Endodermal cell (in vitro differentiated cells): ENCODE measurements around the gene AOPEP. TPM values are rescaled to one million over a fixed set of nuclear protein-coding genes. Genes with fewer than 3 reads are reported as not detected.

Source experiments
- DNase-seq: peaks from one replicate; pipeline ENCODE4 v3.0.0-alpha.2; 2017
- H3K27ac ChIP-seq: 2 replicates; pipeline ENCODE4 v1.5.1; 2013; ENCODE audit warnings: mild to moderate bottlenecking, low read depth, low read length, moderate library complexity
- H3K27me3 ChIP-seq: 2 replicates; pipeline ENCODE4 v1.6.1; 2013; ENCODE audit warnings: mild to moderate bottlenecking, low read length, moderate library complexity; ENCODE audit not compliant: insufficient read depth, control insufficient read depth, poor library complexity, severe bottlenecking
- H3K36me3 ChIP-seq: 2 replicates; pipeline ENCODE4 v1.7.0; 2013; ENCODE audit warnings: mild to moderate bottlenecking, low read length, moderate library complexity; ENCODE audit not compliant: control insufficient read depth, insufficient read depth
- H3K4me1 ChIP-seq: one replicate; pipeline ENCODE4 v1.7.0; 2013; ENCODE audit warnings: low read length; ENCODE audit not compliant: control insufficient read depth, insufficient read depth
- H3K4me3 ChIP-seq: 2 replicates; pipeline ENCODE4 v1.5.1; 2013; ENCODE audit warnings: mild to moderate bottlenecking, low read length, moderate library complexity
- H3K9ac ChIP-seq: 2 replicates; pipeline ENCODE4 v1.6.1; 2013; ENCODE audit warnings: mild to moderate bottlenecking, low read length, moderate library complexity; ENCODE audit not compliant: poor library complexity, severe bottlenecking; ENCODE audit errors: extremely low read depth
- H3K9me3 ChIP-seq: 2 replicates; pipeline ENCODE4 v1.6.1; 2013; ENCODE audit warnings: mild to moderate bottlenecking, low read length, moderate library complexity; ENCODE audit not compliant: control insufficient read depth
- H3K27ac Mint-ChIP-seq: 2 replicates; pipeline ENCODE4 v1.8.0; 2020; ENCODE audit warnings: mixed read lengths
- H3K27me3 Mint-ChIP-seq: 2 replicates; pipeline ENCODE4 v1.8.0; 2021; ENCODE audit warnings: mild to moderate bottlenecking, mixed read lengths; ENCODE audit not compliant: insufficient read depth
- H3K36me3 Mint-ChIP-seq: 2 replicates; pipeline ENCODE4 v1.8.0; 2020; ENCODE audit warnings: low read depth, mixed read lengths
- H3K4me1 Mint-ChIP-seq: 2 replicates; pipeline ENCODE4 v1.8.0; 2020; ENCODE audit warnings: mixed read lengths
- H3K4me3 Mint-ChIP-seq: 2 replicates; pipeline ENCODE4 v1.8.0; 2020; ENCODE audit warnings: mild to moderate bottlenecking, moderate library complexity, mixed read lengths
- H3K9me3 Mint-ChIP-seq: 2 replicates; pipeline ENCODE4 v1.8.0; 2020; ENCODE audit warnings: mild to moderate bottlenecking, mixed read lengths
- WGBS, 2 experiments: methylation state at CpG; one replicate each; pipeline versions ENCODE4 v1.1.5 to v1.1.7; 2013; ENCODE audit warnings: missing lambda C conversion rate in 2 of 2, mixed read lengths in 1 of 2; ENCODE audit not compliant: insufficient coverage in 1 of 2, insufficient read length in 1 of 2; 5-methylcytosine and 5-hydroxymethylcytosine counted together
- total RNA-seq, 2 donors: library from RNA; stranded (reverse); fragmentation: NEBNext Ultra II Directional in 1 of 2; extraction: Animal tissue kit (Norgen Biotek cat#: 25700) in 1 of 2; gene quantifications; 2 replicates in 1 of 2; 3 replicates in 1 of 2; pipeline ENCODE4 v1.2.1, GENCODE V29; 2021
- TF ChIP-seq, protein P1 (sequence below): fragments of 200-600 bp; sonication (generic); conservative IDR thresholded peaks from 2 replicates; pipeline ENCODE4 v1.5.0; 2021; ENCODE audit warnings: antibody characterized with exemption, mild to moderate bottlenecking

The AOPEP gene
- total RNA-seq, 2 donors from 2014 or later = 23.4 to 33.7 TPM

DNA sequence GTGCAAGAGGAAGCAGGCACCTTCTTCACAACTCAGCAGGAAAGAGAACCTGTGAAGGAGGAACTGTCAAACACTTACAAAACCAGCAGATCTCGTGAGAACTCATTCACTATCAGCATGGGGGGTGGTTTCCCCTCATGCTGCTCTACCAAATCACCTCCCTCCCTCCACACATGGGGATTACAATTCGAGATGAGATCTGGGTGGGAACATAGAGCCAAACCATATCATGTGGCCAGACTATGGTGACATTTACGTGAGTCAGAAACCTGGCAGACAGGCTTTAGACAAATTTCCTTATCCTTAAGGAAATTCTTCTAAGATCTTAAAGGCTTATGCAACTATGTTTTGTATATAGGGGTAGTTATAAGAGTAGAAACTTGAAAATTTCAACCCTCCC, 8.7 kb upstream of the AOPEP start:
- peaks cover 24% of the 10 kb centered on the region for H3K27me3 Mint-ChIP-seq
- no peak overlapping the region for H3K4me3 ChIP-seq
- peaks cover 12% of the 10 kb centered on the region for H3K9me3 Mint-ChIP-seq
- H3K36me3 Mint-ChIP-seq = no peaks in the 10 kb centered on the region
- H3K27ac Mint-ChIP-seq = no peak overlapping the region
- H3K9ac ChIP-seq = no peak overlapping the region
- H3K27ac ChIP-seq = no peak overlapping the region
- peak; percentile 70 for DNase-seq
- TF ChIP-seq, protein P1, sequence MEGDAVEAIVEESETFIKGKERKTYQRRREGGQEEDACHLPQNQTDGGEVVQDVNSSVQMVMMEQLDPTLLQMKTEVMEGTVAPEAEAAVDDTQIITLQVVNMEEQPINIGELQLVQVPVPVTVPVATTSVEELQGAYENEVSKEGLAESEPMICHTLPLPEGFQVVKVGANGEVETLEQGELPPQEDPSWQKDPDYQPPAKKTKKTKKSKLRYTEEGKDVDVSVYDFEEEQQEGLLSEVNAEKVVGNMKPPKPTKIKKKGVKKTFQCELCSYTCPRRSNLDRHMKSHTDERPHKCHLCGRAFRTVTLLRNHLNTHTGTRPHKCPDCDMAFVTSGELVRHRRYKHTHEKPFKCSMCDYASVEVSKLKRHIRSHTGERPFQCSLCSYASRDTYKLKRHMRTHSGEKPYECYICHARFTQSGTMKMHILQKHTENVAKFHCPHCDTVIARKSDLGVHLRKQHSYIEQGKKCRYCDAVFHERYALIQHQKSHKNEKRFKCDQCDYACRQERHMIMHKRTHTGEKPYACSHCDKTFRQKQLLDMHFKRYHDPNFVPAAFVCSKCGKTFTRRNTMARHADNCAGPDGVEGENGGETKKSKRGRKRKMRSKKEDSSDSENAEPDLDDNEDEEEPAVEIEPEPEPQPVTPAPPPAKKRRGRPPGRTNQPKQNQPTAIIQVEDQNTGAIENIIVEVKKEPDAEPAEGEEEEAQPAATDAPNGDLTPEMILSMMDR = no peak
- 62% methylated on average over 3 of the region's 3 CpGs; no CpG with 5 or more reads in 1 of the 2 experiments for WGBS, 2 experiments
- no peak overlapping the region for H3K4me3 Mint-ChIP-seq
- no peaks in the 10 kb centered on the region for H3K27me3 ChIP-seq
- no peaks in the 10 kb centered on the region for H3K36me3 ChIP-seq
- H3K9me3 ChIP-seq = peaks cover 10% of the 10 kb centered on the region
- H3K4me1 Mint-ChIP-seq = peaks cover 6% of the 10 kb centered on the region
- no peaks in the 10 kb centered on the region for H3K4me1 ChIP-seq

DNA sequence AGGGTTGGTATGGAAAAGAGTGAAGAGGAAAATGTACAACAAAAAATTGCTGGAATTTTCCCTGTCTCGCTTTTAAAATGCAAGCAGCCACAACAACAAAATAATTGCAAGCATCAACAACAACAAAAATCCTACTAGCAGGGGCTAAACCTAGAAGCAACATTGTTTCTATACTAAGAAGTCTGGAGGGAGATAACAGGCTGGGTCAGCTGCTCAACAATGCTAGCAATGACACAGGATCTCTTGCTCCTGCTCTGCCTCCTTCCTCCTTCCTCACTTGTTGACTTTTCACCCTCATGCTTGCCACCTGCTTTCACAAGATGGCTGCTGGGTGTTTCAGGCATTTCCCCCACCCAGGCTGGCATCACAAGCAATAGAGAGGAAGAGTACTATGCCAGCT, 7.6 kb upstream of the AOPEP start:
- Mint-ChIP-seq H3K4me3 (no peak overlapping the region), H3K27me3 (peaks cover 13% of the 10 kb centered on the region), H3K36me3 (no peaks in the 10 kb centered on the region), H3K9me3 (peaks cover 12% of the 10 kb centered on the region), H3K4me1 (peaks cover 6% of the 10 kb centered on the region), H3K27ac (peak overlapping the region; percentile 63)
- no peaks in the 10 kb centered on the region for H3K36me3 ChIP-seq
- peaks cover 10% of the 10 kb centered on the region for H3K9me3 ChIP-seq
- WGBS, 2 experiments = 92% methylated on average over 1 of the region's 1 CpG; no CpG with 5 or more reads in 1 of the 2 experiments
- no peak for DNase-seq
- H3K4me3 ChIP-seq = no peak overlapping the region
- no peak overlapping the region for H3K27ac ChIP-seq
- H3K4me1 ChIP-seq = no peaks in the 10 kb centered on the region
- no peak overlapping the region for H3K9ac ChIP-seq
- H3K27me3 ChIP-seq = no peaks in the 10 kb centered on the region
- TF ChIP-seq, protein P1 = no peak

- Mint-ChIP-seq H3K4me3 (no peak overlapping the region), H3K4me1 (peaks cover 6% of the 10 kb centered on the region), H3K27me3 (peaks cover 7% of the 10 kb centered on the region), H3K27ac (no peak overlapping the region), H3K36me3 (no peaks in the 10 kb centered on the region), H3K9me3 (peaks cover 12% of the 10 kb centered on the region)
- peaks cover 10% of the 10 kb centered on the region for H3K9me3 ChIP-seq
- H3K27ac ChIP-seq = no peak overlapping the region
- no peak overlapping the region for H3K4me3 ChIP-seq
- no peaks in the 10 kb centered on the region for H3K4me1 ChIP-seq
- no peaks in the 10 kb centered on the region for H3K27me3 ChIP-seq
- H3K36me3 ChIP-seq = no peaks in the 10 kb centered on the region
- H3K9ac ChIP-seq = no peak overlapping the region
- WGBS, 2 experiments = 98 to 100% methylated on average over 1 to 4 of the region's 4 CpGs
- TF ChIP-seq, protein P1 = no peak
- DNase-seq = no peak
These were observed 6.6 kb upstream of the AOPEP start for GRCh38 chr9:94719878-94720277.
